Lower leg skin (tissue), 3 donors: Measurements from ENCODE around the gene CCL3.

Experiments
- CTCF ChIP-seq, 3 donors: fragments of 450-650 bp; IDR thresholded peaks; one replicate each; pipeline ENCODE4 v1.5.1; 2016; ENCODE audit warnings: antibody characterized with exemption in 3 of 3, mild to moderate bottlenecking in 3 of 3, moderate library complexity in 2 of 3
- POLR2A ChIP-seq, 2 donors: fragments of 450-650 bp; IDR thresholded peaks; one replicate each; pipeline ENCODE4 v1.6.1; 2016 to 2017; ENCODE audit warnings: antibody characterized with exemption in 2 of 2, mild to moderate bottlenecking in 1 of 2, moderate library complexity in 1 of 2

DNA sequence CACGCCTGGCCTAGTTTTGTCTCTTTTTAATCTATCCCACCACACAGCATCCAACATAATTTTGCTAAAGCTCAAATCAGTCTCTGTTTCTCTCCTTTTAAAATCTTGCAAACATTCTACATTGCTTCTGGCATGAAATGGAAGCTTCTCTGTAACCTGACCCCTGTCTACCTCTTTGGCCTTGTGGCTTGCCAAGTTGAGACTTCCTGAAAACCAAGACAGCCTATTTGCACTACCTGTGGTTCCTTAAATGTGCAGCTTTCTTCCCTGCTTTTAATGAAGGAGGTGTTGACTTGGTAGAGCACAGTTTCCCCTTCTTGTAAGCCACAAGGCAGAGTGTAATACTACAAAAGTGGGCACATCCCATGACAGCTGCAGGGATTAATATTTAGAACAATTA, 6.0 kb upstream of the CCL3 start:
- no peak for TF ChIP-seq CTCF (IDR thresholded peaks at IDR 0.05)
- no peak for TF ChIP-seq POLR2A (IDR thresholded peaks at IDR 0.05)
